LHCN-M2 (cell line): Measurements from ENCODE around the gene NUBPL. TPM values are rescaled to one million over a fixed set of nuclear protein-coding genes. Genes with fewer than 3 reads are reported as not detected.
"Not testable (repeated sequence)": the region's sequence is repeated elsewhere in the genome, so short reads cannot be mapped to it uniquely, and the experiment has no call there.

Experiments
- DNase-seq: peaks from one replicate; pipeline ENCODE4 v3.0.0-alpha.2; 2012; ENCODE audit warnings: low read depth
- total RNA-seq: library from RNA; depleted of rRNA; stranded (reverse); fragments of >200 nt; gene quantifications from 2 replicates; pipeline ENCODE4 v1.2.3, GENCODE V29; 2014

NUBPL gene
- total RNA-seq, 1 experiment from 2014 or later = 12.0 TPM

DNA sequence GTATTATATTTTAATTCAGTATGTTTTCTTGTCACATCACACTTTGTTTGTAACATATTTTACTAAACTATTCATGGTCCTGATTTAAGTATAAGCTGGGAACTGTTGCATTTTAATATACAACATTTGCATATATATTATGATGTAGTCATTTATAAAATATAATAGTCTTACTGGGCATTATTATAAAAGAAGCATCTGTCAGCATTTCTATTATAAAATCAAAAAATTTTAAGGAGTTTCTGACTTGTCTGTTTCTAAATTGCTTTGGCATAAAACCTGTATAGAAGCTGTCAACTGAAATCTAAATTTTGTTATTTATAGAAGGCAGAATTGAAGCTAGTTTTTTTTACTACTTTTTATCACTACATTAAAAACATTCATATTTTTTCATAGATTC, 166.6 kb downstream of the NUBPL start:
- DNase-seq = no peak

DNA sequence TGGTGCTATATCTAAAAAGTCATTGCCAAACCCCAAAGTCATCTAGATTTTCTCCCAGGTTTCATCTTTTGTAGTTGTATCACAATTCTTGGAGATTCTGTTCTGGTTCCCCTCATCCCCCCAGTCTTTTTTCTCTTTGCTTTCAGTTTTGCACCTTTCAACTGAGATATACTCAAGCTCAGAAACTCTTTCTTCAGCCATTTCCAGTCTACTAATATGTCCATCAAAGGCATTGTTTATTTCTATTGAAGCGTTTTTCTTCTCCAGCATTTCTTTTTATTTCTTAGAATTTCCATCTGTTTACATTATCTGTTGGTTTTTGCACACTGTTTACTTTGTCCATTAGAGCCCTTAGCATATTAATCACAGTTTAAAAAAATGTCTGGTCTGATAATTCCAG, 179.5 kb downstream of the NUBPL start:
- DNase-seq = no peak

- no peak for DNase-seq
Observed at GRCh38 chr14:31745741-31746140, 184.5 kb downstream of the NUBPL start.

DNA sequence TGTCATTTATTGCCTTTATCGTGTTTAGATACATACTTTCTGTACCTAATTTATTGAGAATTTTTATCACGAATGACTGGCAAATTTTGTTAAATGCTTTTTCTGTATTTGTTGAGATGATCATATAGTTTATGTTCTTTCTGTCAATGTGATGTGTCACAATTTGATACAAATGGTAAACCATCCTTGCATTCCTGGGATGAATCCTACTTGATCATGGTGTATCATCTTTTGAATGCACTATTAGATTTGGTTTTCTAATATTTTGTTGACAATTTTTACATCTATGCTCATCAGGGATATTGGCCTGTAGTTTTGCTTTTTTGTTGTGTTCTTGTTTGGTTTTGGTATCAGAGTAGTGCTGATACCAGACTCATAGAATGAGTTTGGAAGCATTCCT, 185.1 kb downstream of the NUBPL start:
- no peak for DNase-seq

GRCh38 chr14:31749275-31749674, 188.1 kb downstream of the NUBPL start:
- no peak for DNase-seq

DNA sequence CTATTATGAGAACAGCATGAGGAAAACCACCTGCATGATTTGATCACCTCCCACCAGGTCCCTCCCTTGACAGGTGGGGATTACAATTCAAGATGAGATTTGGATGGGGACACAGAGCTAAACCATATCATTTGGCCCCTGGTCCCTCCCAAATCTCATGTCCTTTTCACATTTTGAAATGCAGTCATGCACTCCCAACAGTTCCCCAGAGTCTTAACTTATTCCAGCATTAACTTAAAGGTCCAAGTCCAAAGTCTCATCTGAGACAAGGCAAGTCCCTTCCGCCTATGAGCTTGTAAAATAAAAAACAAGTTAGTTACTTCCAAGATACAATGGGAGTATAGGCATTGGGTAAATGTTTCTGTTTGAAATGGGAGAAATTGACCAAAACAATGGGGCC, 189.8 kb downstream of the NUBPL start:
- DNase-seq = not testable (repeated sequence)

DNA sequence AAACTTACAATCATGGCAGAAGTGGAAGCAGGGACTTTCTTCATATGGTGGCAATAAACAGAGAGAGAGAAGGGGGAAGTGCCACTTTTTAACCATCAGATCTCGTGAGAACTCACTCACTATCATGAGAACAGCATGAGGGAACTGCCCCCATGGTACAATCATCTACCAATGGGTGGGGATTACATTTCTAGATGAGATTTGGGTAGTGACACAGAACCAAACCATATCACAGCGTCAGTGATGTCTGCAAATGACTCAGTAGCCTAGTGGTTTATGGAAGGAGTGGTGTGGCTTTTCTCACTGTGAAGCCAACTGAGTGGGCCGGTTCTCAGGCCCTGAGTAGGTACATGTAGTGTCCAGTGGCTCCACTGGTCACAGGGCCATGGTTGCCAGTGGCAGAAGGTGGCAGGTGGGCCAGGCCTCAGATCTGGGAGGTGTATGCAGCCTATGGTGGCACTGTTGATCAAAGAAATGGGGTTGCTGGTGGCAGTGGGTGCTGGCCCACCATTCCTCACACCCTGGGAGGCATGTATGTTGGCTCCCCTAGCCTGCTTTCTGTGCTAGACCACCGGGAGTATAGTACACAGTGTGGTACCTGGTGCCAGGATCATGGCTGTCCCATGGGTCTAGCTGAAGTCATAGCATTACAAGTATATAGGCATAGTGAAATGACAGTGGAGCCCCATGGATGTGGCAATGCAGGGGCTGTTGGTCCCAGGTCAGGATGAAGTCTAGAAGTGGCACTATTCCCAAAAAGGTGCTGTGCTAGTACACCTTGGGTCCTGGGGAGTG, 191.9 kb downstream of the NUBPL start:
- DNase-seq = no peak

- DNase-seq = no peak
Observed at GRCh38 chr14:31758941-31759340, 197.7 kb downstream of the NUBPL start.

- DNase-seq = no peak
Observed at GRCh38 chr14:31760277-31760676, 199.1 kb downstream of the NUBPL start.

- DNase-seq = no peak
Observed at GRCh38 chr14:31761325-31761724, 200.1 kb downstream of the NUBPL start.

DNA sequence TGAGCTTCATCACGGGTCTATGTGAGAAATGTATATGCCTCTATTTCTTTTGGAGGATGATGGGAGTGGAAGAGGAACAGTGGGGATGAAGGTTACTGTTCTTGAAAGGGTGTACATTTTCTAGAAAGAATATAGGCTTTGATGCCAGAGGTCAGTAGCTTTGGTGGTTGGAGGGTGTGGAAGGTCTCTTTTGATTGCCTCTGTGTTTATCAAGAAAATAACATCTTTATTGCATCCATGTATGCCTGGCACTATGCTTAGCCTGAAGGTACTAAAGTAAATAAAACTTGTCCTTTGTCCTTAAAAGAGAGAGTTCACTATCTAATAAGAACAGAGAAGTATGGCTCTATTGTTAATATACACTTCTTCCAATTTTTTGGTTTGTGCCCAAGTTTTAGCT, 201.8 kb downstream of the NUBPL start:
- DNase-seq = no peak

DNA sequence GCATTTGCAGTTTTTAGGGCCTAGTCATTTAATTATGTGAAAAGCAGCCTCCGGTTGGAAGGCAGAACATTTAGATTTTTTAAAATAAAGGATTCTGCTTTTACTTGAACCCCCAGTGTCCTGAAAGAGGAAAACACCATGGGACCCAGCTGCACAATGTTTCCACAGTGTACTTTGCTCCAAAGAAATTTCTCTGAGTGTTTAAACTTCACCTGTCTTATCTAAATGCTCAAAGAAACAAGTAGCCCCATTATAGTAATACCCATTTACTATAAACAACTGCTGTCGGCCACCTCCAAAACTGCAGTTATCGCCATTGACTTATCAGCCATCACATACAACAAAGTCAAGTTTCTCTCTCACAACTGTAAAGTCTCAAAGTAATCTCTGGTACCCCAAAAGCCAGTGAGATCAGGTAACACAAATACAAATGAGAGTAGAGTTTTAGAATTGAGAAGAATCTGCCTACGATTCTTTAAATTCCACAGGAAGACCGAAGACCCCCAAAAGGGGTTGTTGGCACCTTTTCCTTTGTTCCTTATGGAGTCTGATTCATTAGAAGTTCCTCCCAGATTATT, 205.2 kb downstream of the NUBPL start:
- no peak for DNase-seq

- no peak for DNase-seq
Observed at GRCh38 chr14:31768355-31768754, 207.2 kb downstream of the NUBPL start.

GRCh38 chr14:31770271-31770670, 209.1 kb downstream of the NUBPL start:
- DNase-seq = peak; percentile 5

DNA sequence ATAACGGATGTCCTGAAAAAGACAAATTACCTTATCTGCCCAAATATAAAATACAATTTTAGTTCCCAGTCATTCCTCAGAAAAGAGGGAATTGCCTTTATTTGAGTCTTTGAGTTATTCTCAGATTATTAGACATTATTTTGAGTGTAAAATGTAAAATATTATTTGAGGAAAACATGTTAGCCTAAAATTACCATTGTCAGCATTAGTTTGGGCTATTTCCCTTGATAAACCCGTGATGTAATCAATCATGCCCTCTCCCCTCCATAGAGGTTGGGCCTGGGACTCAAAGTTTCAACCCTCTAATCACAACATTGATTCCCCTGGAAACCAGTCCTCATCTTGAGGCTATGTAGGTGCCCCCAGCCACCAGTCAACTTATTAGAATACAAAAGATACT, 213.4 kb downstream of the NUBPL start:
- DNase-seq = no peak

- DNase-seq = peak; percentile 12
Observed at GRCh38 chr14:31777312-31777711, 216.1 kb downstream of the NUBPL start.

- peak; percentile 24 for DNase-seq
Observed at GRCh38 chr14:31781578-31781977, 220.4 kb downstream of the NUBPL start.

GRCh38 chr14:31785574-31785973, 224.4 kb downstream of the NUBPL start:
- no peak for DNase-seq

DNA sequence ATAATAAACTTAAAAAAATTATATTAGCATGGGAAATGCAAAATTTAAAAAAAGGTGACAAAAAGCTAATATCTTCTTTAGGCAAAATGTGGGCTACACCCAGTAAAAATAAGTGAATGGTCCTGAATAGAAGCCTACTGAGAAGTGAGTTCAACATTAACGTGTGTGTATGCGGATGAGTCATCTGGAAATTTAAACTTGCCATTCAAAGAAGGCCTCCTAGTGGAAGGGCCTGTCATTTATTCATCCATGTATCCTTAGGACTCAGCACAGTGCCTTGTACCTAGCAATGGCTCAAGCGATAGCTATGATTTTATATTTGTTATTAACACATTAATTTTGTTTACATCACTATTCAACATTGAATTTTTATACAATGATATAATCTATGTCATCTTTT, 226.2 kb downstream of the NUBPL start:
- DNase-seq = peak; percentile 10

DNA sequence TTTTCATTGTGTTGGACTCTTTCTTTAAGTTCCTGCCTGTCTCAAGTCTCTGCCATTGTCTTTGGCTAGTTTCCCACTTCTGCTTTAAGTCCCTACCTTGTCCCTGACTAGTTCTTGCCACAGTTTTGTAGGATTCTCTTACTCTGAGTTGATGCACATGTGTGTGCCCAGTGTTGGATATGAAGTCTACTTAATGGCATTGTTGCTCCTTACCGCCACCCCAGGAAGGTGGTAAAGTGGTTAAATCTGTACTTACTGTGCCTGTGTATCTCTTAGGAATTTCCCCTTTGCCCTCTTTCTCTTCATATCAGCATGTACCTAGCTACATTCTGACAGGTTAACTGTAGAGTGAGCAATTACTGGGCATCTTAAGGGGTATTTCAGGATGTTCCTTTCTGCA, 227.1 kb downstream of the NUBPL start:
- DNase-seq = no peak

GRCh38 chr14:31792726-31793125, 231.5 kb downstream of the NUBPL start:
- no peak for DNase-seq

DNA sequence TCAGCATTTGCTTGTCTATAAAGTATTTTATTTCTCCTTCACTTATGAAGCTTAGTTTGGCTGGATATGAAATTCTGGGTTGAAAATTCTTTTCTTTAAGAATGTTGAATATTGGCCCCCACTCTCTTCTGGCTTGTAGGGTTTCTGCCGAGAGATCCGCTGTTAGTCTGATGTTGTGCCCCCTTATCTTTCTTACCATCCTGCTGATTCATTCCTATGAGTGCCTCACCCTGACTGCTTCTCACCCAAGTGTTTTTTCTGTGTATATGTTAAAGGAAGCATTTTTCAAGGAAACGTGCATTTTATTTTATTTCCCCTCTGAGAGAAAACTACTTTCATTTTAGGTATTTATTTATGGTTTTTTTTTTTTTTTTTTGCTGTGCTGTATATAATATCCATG, 236.7 kb downstream of the NUBPL start:
- DNase-seq = not testable (repeated sequence)

DNA sequence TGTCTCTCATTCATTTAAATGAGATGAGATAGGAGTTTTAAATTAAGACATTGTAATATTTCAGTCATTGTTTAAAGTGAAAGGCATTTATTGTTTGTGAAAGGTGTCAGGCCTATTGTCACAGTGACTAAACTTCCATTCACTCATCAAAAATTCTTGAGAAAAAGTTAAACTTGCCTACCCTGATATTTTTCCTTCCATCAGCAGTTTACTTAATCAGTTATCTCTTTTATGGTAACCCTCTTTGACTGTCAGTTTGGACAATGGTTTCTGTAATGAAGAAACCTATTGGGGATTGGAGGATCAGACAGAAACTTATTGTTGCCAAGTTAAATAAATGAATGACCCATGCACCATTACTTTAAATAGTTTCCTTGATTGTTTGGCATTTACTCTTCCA, 241.6 kb downstream of the NUBPL start:
- DNase-seq = no peak
